Measurements from ENCODE around the gene FAM3A.
A peak's percentile ranks its signal among the peaks of the same experiment; 100 is the strongest.
"Not testable (repeated sequence)": the region's sequence is repeated elsewhere in the genome, so short reads cannot be mapped to it uniquely, and the experiment has no call there.

The FAM3A gene

GRCh38 chrX:154515966-154516655 lies at the start of gene FAM3A:
Gene FAM3A, minus strand, starts transcription at chrX:154516232. Its CDS starts 460 bp downstream, at chrX:154515772.
- Histone ChIP-seq H3K4me1 (ENCODE audit: control insufficient read depth in 1 of 2, insufficient read depth in 1 of 2, low read depth in 1 of 2, low read length in 1 of 2) (peaks cover 13 to 14% of the 10 kb centered on the region in 2 experiments), H3K27me3 (no peaks in the 10 kb centered on the region), H3K36me3 (no peaks in the 10 kb centered on the region), H3K27ac (peak within 1 kb of the TSS; percentile 89), H3K9me3 (no peaks in the 10 kb centered on the region), H3K4me3 (ENCODE audit: low read depth in 1 of 2, low read length in 1 of 2) (peak within 1 kb of the TSS; percentile 64 to 68)
- TF ChIP-seq CTCF (IDR thresholded peaks at IDR 0.05): peak; percentile 19

DNA sequence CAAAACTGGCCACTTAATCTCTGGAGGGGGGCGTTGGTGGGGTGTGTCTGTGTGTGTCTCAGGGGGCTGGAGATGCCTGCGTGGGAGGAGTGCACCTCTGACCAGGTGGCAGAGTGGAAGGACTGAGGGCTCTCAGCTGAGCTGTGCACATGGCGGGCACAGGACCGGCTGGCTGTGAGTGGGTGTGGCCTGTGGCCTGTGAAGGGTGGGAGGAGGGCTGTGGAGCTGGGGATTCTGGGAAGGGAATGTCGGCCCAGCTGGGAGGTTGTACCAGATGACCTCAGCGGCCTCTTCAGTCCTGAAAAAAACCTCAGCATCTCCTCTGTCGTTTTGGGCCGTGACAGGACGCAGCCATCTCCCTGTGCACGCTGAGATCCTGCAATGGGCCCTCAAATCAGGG lies 46.3 kb upstream of the FAM3A start:
- H3K27me3 ChIP-seq; H3K9me3 ChIP-seq; H3K4me3 ChIP-seq (ENCODE audit: low read depth in 1 of 2, low read length in 1 of 2); H3K36me3 ChIP-seq; H3K27ac ChIP-seq; H3K4me1 ChIP-seq (ENCODE audit: control insufficient read depth in 1 of 2, insufficient read depth in 1 of 2, low read depth in 1 of 2, low read length in 1 of 2): not testable (repeated sequence)

- not testable (repeated sequence) for H3K27ac ChIP-seq
Measured at GRCh38 chrX:154560326-154560725, 44.3 kb upstream of the FAM3A start.

GRCh38 chrX:154558896-154559295 lies 42.9 kb upstream of the FAM3A start:
- peaks cover 14% of the 10 kb centered on the region for H3K36me3 ChIP-seq
- not testable (repeated sequence) for H3K4me3 ChIP-seq (ENCODE audit: low read depth in 1 of 2, low read length in 1 of 2); H3K4me1 ChIP-seq (ENCODE audit: control insufficient read depth in 1 of 2, insufficient read depth in 1 of 2, low read depth in 1 of 2, low read length in 1 of 2); H3K27ac ChIP-seq; H3K9me3 ChIP-seq; H3K27me3 ChIP-seq

More at GRCh38 chrX:154560326-154560725, 44.3 kb upstream of the FAM3A start:
- H3K9me3 ChIP-seq; H3K4me1 ChIP-seq (ENCODE audit: control insufficient read depth in 1 of 2, insufficient read depth in 1 of 2, low read depth in 1 of 2, low read length in 1 of 2); H3K36me3 ChIP-seq; H3K27me3 ChIP-seq; H3K4me3 ChIP-seq (ENCODE audit: low read depth in 1 of 2, low read length in 1 of 2): not testable (repeated sequence)

DNA sequence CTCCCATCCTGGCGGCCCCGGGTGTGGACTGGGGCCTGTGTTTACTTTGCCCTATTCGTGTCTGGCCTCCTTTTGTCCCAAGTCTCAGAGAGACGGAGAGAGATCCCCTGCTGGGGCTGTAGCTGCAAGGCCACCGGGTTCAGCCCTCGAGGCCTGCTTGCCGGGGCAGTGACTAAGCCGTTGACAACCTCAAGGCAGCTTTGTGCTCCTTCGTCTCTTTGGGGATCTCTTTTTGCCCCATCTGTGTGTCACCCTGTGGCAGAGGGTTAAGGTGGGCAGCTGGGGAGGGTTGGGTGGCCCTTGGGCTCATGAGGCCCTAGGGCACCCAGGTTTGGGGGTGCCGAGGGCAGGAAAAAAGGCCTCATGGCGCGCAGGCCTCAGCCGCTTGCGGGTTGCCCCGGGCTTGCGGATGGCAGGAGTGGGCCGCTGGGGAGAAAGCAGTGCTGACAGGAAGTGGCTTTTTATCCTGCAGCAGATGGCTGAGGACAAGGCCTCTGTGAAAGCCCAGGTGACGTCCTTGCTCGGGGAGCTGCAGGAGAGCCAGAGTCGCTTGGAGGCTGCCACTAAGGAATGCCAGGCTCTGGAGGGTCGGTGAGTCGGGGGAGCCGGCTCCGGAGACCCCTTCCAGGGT lies 42.1 kb upstream of the FAM3A start:
- H3K27me3 ChIP-seq; H3K9me3 ChIP-seq; H3K4me3 ChIP-seq (ENCODE audit: low read depth in 1 of 2, low read length in 1 of 2); H3K4me1 ChIP-seq (ENCODE audit: control insufficient read depth in 1 of 2, insufficient read depth in 1 of 2, low read depth in 1 of 2, low read length in 1 of 2); H3K27ac ChIP-seq: not testable (repeated sequence)
- peaks cover 22% of the 10 kb centered on the region for H3K36me3 ChIP-seq

DNA sequence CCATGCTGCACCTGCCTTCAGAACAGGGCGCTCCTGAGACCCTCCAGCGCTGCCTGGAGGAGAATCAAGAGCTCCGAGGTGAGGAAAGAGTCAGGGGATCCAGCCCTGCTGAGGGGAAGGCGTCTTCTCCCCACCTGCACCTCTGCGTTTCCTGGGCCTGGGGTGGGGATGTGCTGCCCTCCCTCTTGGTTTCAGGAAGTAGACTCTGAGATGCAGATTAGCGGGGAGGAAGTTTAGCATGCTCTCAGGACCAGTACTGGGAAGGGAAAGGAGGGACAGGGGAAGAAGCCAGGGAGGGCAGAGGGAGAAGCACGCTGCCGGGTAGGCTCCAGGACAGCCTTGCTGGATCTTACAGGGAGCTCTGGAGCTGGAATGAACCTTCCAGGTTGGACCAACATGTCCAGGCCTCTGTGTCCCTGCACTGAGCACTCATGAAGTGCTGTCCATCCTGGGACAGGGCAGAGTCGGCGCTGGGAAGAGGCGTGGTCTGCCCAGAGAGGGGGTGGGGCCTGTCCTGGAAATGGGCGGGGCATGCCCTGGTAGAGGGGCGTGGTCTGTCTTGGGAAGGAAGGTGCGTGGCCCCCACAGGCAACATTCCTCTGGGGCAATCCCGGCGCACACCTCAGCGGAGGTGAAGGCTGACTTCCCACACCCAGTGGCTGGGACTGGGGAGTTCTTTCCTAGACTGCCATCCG lies 36.2 kb upstream of the FAM3A start:
- H3K27ac ChIP-seq: peak overlapping the region; percentile 76
- not testable (repeated sequence) for H3K27me3 ChIP-seq; H3K9me3 ChIP-seq; H3K4me3 ChIP-seq (ENCODE audit: low read depth in 1 of 2, low read length in 1 of 2)
- H3K36me3 ChIP-seq: peaks cover 24% of the 10 kb centered on the region
- peaks cover 15 to 32% of the 10 kb centered on the region in 2 experiments for H3K4me1 ChIP-seq (ENCODE audit: control insufficient read depth in 1 of 2, insufficient read depth in 1 of 2, low read depth in 1 of 2, low read length in 1 of 2)

DNA sequence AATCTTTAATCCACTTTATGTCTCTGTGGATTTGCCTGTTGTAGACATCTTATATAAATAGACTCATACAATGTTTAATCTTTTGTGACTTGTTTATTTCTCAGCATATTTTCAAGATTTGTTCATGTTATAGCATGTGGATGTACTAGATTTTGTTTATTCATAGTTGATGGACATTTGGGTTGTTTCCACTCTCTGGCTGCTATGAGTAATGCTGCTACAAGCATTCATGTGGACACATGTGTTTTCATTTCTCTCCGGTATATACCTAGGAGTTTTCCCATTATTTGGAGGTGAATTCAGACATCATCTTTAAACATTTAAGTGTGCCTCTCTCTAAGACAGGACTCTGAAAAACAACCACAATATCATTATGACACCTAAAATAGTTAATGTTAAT lies 33.7 kb upstream of the FAM3A start:
- no peak overlapping the region for H3K4me3 ChIP-seq (ENCODE audit: low read depth in 1 of 2, low read length in 1 of 2)
- peaks cover 23% of the 10 kb centered on the region for H3K36me3 ChIP-seq
- peak overlapping the region; percentile 15 for H3K27ac ChIP-seq

More for the DNA sequence above, 33.7 kb upstream of the FAM3A start:
- TF ChIP-seq CTCF (IDR thresholded peaks at IDR 0.05): no peak
- H3K9me3 ChIP-seq: no peaks in the 10 kb centered on the region
- H3K27me3 ChIP-seq: no peaks in the 10 kb centered on the region
- H3K4me1 ChIP-seq (ENCODE audit: control insufficient read depth in 1 of 2, insufficient read depth in 1 of 2, low read depth in 1 of 2, low read length in 1 of 2): peaks cover 29 to 50% of the 10 kb centered on the region in 2 experiments
